Measurements from ENCODE around the gene BACH2. TPM values are rescaled to one million over a fixed set of nuclear protein-coding genes. Genes with fewer than 3 reads are reported as not detected.

BACH2 gene
- total and polyA plus RNA-seq, 9 of the 15 experiments (the other 6 are each of a cell fraction or from before 2014, with no cell fraction given): 0.06 to 3.1 (median 0.59) TPM

DNA sequence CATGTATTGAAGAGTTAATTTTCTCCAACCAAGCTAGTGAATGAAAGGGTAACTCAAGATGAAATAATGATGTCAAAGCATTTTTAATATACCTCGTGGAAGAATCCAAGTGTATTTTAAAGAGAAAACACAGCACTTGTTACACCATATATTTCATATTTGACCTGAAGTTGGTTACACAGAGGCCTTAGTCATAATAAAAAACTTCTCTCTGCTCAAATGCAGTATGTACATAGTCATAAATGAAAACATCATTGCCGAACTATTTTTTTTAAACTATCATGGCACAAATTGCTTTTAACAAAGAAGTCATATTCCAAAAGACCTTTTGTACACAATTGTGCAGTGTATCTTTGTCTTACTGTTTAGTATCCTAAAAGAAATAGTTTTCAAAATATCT is 43.0 kb downstream of the BACH2 start:
- 2% methylated on average over 2 of the region's 2 CpGs for WGBS (ENCODE audit: insufficient coverage, low coverage, missing lambda C conversion rate)
- Histone ChIP-seq H3K4me3 (no peak overlapping the region), H3K79me2 (ENCODE audit: control insufficient read depth, insufficient read depth, low read length) (no peaks in the 10 kb centered on the region), H3K27ac (ENCODE audit: extremely low read depth, low read depth, low read length) (no peak overlapping the region), H3K9me3 (replicated peaks; ENCODE audit: control insufficient read depth, insufficient read depth, low read depth, low read length) (no peaks in the 10 kb centered on the region), H3K4me2 (ENCODE audit: insufficient read depth, low read length) (no peak overlapping the region), H2AFZ (ENCODE audit: low read depth, low read length) (no peak overlapping the region), H3K36me3 (ENCODE audit: control insufficient read depth, insufficient read depth, low read length) (no peaks in the 10 kb centered on the region), H3K27me3 (ENCODE audit: control insufficient read depth in 2 of 2, insufficient read depth in 2 of 2, low read length in 2 of 2) (no peaks in the 10 kb centered on the region), H3K9me1 (ENCODE audit: control insufficient read depth, insufficient read depth, low read length) (no peaks in the 10 kb centered on the region), H3K4me1 (replicated peaks in 1 of 2; ENCODE audit: control insufficient read depth in 2 of 2, insufficient read depth in 2 of 2, low read length in 2 of 2) (no peaks in the 10 kb centered on the region), H3K9ac (ENCODE audit: insufficient read depth in 1 of 2, low read depth in 2 of 2, low read length in 2 of 2) (no peak overlapping the region), H4K20me1 (replicated peaks; ENCODE audit: control insufficient read depth, insufficient read depth, low read length) (no peaks in the 10 kb centered on the region)
- in situ Hi-C loops (cut with MboI): no loop called here
- DNase-seq (ENCODE audit: extremely low read depth in 1 of 4, low spot score in 3 of 4): no peak
- no TSS peak for BruUV-seq (replicated peaks)
- POLR2A ChIA-PET: no interaction called here
- intact Hi-C loops (cut with micrococcal nuclease): no loop called here
- ATAC-seq: no peak
- TF ChIP-seq ZZZ3 (IDR thresholded peaks at IDR 0.05) (no peak), SUPT5H (IDR thresholded peaks at IDR 0.05) (no peak), ZNF23 (CRISPR knock-in tag; IDR thresholded peaks at IDR 0.05) (no peak), JUND (IDR thresholded peaks at IDR 0.05; ENCODE audit: borderline replicate concordance, low read depth, low read length) (no peak), JUND (tag; IDR thresholded peaks at IDR 0.05; ENCODE audit: borderline replicate concordance, low read depth, low read length) (no peak), NUFIP1 (IDR thresholded peaks at IDR 0.05; ENCODE audit: partially characterized antibody) (no peak)
- CTCF ChIA-PET (ENCODE audit: low intra/inter-chr PET ratio): no interaction called here
- FAIRE-seq: no peak

GRCh38 chr6:90251295-90251992 is 45.2 kb downstream of the BACH2 start:
- Histone ChIP-seq H3K27ac (ENCODE audit: extremely low read depth, low read depth, low read length) (no peak overlapping the region), H3K9ac (ENCODE audit: insufficient read depth in 1 of 2, low read depth in 2 of 2, low read length in 2 of 2) (no peak overlapping the region), H3K79me2 (ENCODE audit: control insufficient read depth, insufficient read depth, low read length) (no peaks in the 10 kb centered on the region), H3K4me2 (ENCODE audit: insufficient read depth, low read length) (no peak overlapping the region), H3K9me3 (replicated peaks; ENCODE audit: control insufficient read depth, insufficient read depth, low read depth, low read length) (no peaks in the 10 kb centered on the region), H3K27me3 (ENCODE audit: control insufficient read depth in 2 of 2, insufficient read depth in 2 of 2, low read length in 2 of 2) (no peaks in the 10 kb centered on the region), H3K4me1 (replicated peaks in 1 of 2; ENCODE audit: control insufficient read depth in 2 of 2, insufficient read depth in 2 of 2, low read length in 2 of 2) (no peaks in the 10 kb centered on the region), H2AFZ (ENCODE audit: low read depth, low read length) (no peak overlapping the region), H3K9me1 (ENCODE audit: control insufficient read depth, insufficient read depth, low read length) (no peaks in the 10 kb centered on the region), H4K20me1 (replicated peaks; ENCODE audit: control insufficient read depth, insufficient read depth, low read length) (no peaks in the 10 kb centered on the region), H3K36me3 (ENCODE audit: control insufficient read depth, insufficient read depth, low read length) (no peaks in the 10 kb centered on the region), H3K4me3 (no peak overlapping the region)
- no peak for DNase-seq (ENCODE audit: extremely low read depth in 1 of 4, low spot score in 3 of 4)
- CTCF ChIA-PET (ENCODE audit: low intra/inter-chr PET ratio): no interaction called here
- BruUV-seq (replicated peaks): no TSS peak
- no peak for ATAC-seq
- in situ Hi-C loops (cut with MboI): no loop called here
- 44% methylated on average over 4 of the region's 4 CpGs for WGBS (ENCODE audit: insufficient coverage, low coverage, missing lambda C conversion rate)
- intact Hi-C loops (cut with micrococcal nuclease): no loop called here
- FAIRE-seq: no peak
- POLR2A ChIA-PET: no interaction called here
- TF ChIP-seq NFRKB (IDR thresholded peaks at IDR 0.05; ENCODE audit: low read depth) (no peak), ZFX (CRISPR knock-in tag; IDR thresholded peaks at IDR 0.05) (no peak), TAF15 (IDR thresholded peaks at IDR 0.05; ENCODE audit: low read depth, low read length) (no peak), RREB1 (CRISPR knock-in tag; IDR thresholded peaks at IDR 0.05) (no peak), POLR3A (IDR thresholded peaks at IDR 0.05; ENCODE audit: borderline replicate concordance, extremely low read depth, insufficient read depth, insufficient read length) (no peak), BACH1 (tag; IDR thresholded peaks at IDR 0.05) (no peak)

Measured in K562 (cell line).